ENCODE results near the gene PACSIN1. TPM values are rescaled to one million over a fixed set of nuclear protein-coding genes. Genes with fewer than 3 reads are reported as not detected.

PACSIN1 gene
- total RNA-seq, 1 experiment from 2014 or later = 0.26 TPM

- Mint-ChIP-seq H3K36me3 (ENCODE audit: insufficient read depth, unreplicated experiment) (peaks cover 1% of the 10 kb centered on the region), H3K4me3 (ENCODE audit: low read depth, unreplicated experiment) (no peak overlapping the region), H3K9me3 (ENCODE audit: low read depth, unreplicated experiment) (no peaks in the 10 kb centered on the region), H3K27ac (ENCODE audit: unreplicated experiment) (no peak overlapping the region), H3K4me1 (ENCODE audit: low read depth, unreplicated experiment) (peaks cover 56% of the 10 kb centered on the region), H3K27me3 (ENCODE audit: unreplicated experiment) (no peaks in the 10 kb centered on the region)
- CTCF ChIA-PET = interaction anchor here (0.6 to 2.3 kb wide), 3 partner anchors 11 to 188 kb away, joined by 3 to 8 read pairs (median 4); no protein-coding TSS in a partner anchor
- TF ChIP-seq, protein P1, sequence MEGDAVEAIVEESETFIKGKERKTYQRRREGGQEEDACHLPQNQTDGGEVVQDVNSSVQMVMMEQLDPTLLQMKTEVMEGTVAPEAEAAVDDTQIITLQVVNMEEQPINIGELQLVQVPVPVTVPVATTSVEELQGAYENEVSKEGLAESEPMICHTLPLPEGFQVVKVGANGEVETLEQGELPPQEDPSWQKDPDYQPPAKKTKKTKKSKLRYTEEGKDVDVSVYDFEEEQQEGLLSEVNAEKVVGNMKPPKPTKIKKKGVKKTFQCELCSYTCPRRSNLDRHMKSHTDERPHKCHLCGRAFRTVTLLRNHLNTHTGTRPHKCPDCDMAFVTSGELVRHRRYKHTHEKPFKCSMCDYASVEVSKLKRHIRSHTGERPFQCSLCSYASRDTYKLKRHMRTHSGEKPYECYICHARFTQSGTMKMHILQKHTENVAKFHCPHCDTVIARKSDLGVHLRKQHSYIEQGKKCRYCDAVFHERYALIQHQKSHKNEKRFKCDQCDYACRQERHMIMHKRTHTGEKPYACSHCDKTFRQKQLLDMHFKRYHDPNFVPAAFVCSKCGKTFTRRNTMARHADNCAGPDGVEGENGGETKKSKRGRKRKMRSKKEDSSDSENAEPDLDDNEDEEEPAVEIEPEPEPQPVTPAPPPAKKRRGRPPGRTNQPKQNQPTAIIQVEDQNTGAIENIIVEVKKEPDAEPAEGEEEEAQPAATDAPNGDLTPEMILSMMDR (IDR thresholded peaks at IDR 0.05; ENCODE audit: unreplicated experiment) = no peak
- no TSS peak for BruUV-seq (replicated peaks)
- intact Hi-C loops (cut with micrococcal nuclease; ENCODE audit: unreplicated experiment) = no loop called here
- DNase-seq = no peak
Observed at GRCh38 chr6:34558172-34558714, 92.4 kb downstream of the PACSIN1 start.

- H3K36me3 Mint-ChIP-seq (ENCODE audit: insufficient read depth, unreplicated experiment) = peaks cover 6% of the 10 kb centered on the region
- CTCF ChIA-PET = interaction anchor here (0.8 to 2.3 kb wide), 6 partner anchors 11 to 100 kb away, joined by 3 to 8 read pairs (median 4); no protein-coding TSS in a partner anchor
- no peak for DNase-seq
- H3K4me3 Mint-ChIP-seq (ENCODE audit: low read depth, unreplicated experiment) = no peak overlapping the region
- BruUV-seq (replicated peaks) = no TSS peak
- H3K27me3 Mint-ChIP-seq (ENCODE audit: unreplicated experiment) = no peaks in the 10 kb centered on the region
- TF ChIP-seq, protein P1 (IDR thresholded peaks at IDR 0.05; ENCODE audit: unreplicated experiment) = no peak
- H3K4me1 Mint-ChIP-seq (ENCODE audit: low read depth, unreplicated experiment) = peaks cover 41% of the 10 kb centered on the region
- no peaks in the 10 kb centered on the region for H3K9me3 Mint-ChIP-seq (ENCODE audit: low read depth, unreplicated experiment)
- H3K27ac Mint-ChIP-seq (ENCODE audit: unreplicated experiment) = no peak overlapping the region
- intact Hi-C loops (cut with micrococcal nuclease; ENCODE audit: unreplicated experiment) = no loop called here
Observed at GRCh38 chr6:34559651-34560365, 93.9 kb downstream of the PACSIN1 start.

DNA sequence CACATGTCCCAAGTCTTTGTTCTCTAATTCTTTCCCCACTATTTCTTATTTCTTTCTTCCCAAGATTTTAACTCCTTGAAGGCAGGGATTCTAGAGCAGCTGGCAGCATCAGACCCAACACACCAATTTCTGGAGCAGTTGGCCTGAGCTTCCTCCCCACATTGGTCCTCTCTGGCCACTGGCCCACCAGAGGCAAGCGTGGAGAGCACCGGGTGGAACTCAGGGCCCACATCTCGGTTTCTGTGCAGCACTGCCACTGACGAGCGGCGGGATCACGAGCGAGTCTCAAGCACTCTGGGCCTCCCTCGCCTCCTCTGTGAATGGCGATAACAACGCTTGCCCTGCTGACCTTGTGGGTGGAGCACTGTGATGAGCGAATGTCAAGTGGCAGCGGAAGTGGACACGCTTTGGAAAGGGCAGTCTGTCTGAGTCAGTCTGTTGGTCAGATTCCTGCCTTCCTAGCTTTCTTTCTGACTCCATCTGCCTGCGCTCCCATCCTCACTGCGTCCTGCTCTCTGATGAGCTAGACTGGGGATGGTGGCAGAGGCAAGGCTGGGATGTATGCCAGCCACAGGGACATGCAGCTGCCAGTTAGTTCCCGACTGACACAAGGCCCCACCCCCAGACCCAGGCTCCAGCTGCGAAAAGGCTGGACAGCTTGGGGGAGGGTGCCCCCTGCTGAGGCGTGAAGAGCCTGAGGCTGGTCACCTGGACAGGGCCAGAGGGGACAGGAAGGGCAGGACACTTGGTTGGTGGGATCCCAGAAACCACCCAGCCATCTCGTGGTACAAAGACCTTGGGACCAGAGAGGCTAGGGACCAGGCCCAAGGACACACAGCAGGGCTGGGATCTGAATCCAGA, 94.7 kb downstream of the PACSIN1 start:
- peak; percentile 49 for DNase-seq
- Mint-ChIP-seq H3K27me3 (ENCODE audit: unreplicated experiment) (no peaks in the 10 kb centered on the region), H3K4me3 (ENCODE audit: low read depth, unreplicated experiment) (no peak overlapping the region), H3K4me1 (ENCODE audit: low read depth, unreplicated experiment) (peaks cover 33% of the 10 kb centered on the region), H3K27ac (ENCODE audit: unreplicated experiment) (no peak overlapping the region), H3K9me3 (ENCODE audit: low read depth, unreplicated experiment) (no peaks in the 10 kb centered on the region), H3K36me3 (ENCODE audit: insufficient read depth, unreplicated experiment) (peaks cover 6% of the 10 kb centered on the region)
- TF ChIP-seq, protein P1 (IDR thresholded peaks at IDR 0.05; ENCODE audit: unreplicated experiment) = no peak
- CTCF ChIA-PET = interaction anchor here (0.8 to 1.6 kb wide), 3 partner anchors 14 to 101 kb away, joined by 3 to 8 read pairs (median 6); no protein-coding TSS in a partner anchor
- BruUV-seq (replicated peaks) = no TSS peak
- intact Hi-C loops (cut with micrococcal nuclease; ENCODE audit: unreplicated experiment) = no loop called here

DNA sequence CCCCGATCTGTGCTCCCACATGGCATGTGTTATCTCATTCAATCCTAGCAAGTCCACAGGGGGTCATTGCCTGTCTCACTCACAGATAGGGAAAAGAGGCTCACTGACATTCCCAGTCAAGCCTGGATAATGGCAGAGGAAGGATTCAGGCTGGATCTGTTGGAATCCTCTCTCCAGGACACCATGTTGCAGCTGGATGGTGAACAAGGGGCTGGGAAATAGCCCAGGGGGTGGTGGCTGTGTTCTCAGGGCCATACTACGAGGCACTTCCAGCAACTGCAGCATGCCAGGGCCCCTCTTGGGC, 95.3 kb downstream of the PACSIN1 start:
- Mint-ChIP-seq H3K27me3 (ENCODE audit: unreplicated experiment) (no peaks in the 10 kb centered on the region), H3K9me3 (ENCODE audit: low read depth, unreplicated experiment) (no peaks in the 10 kb centered on the region), H3K4me1 (ENCODE audit: low read depth, unreplicated experiment) (peaks cover 27% of the 10 kb centered on the region), H3K36me3 (ENCODE audit: insufficient read depth, unreplicated experiment) (peaks cover 6% of the 10 kb centered on the region), H3K4me3 (ENCODE audit: low read depth, unreplicated experiment) (no peak overlapping the region), H3K27ac (ENCODE audit: unreplicated experiment) (no peak overlapping the region)
- intact Hi-C loops (cut with micrococcal nuclease; ENCODE audit: unreplicated experiment) = no loop called here
- no TSS peak for BruUV-seq (replicated peaks)
- CTCF ChIA-PET = interaction anchor here (1.0 kb wide), 1 partner anchor 101 kb away, joined by 8 read pairs; no protein-coding TSS in a partner anchor
- DNase-seq = no peak
- TF ChIP-seq, protein P1 (IDR thresholded peaks at IDR 0.05; ENCODE audit: unreplicated experiment) = no peak

All from Calu3 (cell line).